Panc1 (cell line): Measurements from ENCODE around the gene IRS1.

Experiments
- POLR2AphosphoS5 ChIP-seq: IDR thresholded peaks from 2 replicates; pipeline ENCODE4 v1.6.1; 2012; ENCODE audit warnings: mild to moderate bottlenecking, low read depth, low read length, moderate library complexity
- SIN3A ChIP-seq: IDR thresholded peaks from 2 replicates; pipeline ENCODE4 v1.6.1; 2012; ENCODE audit warnings: low read depth, mild to moderate bottlenecking, low read length, moderate library complexity, borderline replicate concordance; ENCODE audit not compliant: insufficient read depth
- TF ChIP-seq, protein P1 (sequence below): fragments of 450-650 bp; IDR thresholded peaks from 2 replicates; pipeline ENCODE4 v1.5.1; 2017; ENCODE audit warnings: mild to moderate bottlenecking

DNA sequence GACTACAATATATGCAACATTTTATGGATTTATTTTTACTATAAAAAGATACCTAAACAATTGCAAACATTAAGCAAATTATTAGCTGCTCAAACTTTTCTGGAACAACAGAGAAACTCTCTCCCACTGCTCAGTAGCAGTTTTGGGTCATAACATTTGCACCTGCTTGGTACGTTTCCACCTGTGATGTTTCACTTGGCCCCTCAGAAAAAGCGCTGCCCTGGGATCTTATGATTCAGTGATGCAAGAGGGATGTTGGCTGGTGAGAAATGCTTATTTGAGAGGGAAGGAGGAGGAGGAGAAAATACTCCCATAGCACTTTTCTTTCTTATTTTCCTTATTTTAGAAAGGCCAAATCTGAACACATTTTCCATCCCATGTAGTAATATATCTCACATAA, 9.2 kb downstream of the IRS1 start:
- TF ChIP-seq, protein P1, sequence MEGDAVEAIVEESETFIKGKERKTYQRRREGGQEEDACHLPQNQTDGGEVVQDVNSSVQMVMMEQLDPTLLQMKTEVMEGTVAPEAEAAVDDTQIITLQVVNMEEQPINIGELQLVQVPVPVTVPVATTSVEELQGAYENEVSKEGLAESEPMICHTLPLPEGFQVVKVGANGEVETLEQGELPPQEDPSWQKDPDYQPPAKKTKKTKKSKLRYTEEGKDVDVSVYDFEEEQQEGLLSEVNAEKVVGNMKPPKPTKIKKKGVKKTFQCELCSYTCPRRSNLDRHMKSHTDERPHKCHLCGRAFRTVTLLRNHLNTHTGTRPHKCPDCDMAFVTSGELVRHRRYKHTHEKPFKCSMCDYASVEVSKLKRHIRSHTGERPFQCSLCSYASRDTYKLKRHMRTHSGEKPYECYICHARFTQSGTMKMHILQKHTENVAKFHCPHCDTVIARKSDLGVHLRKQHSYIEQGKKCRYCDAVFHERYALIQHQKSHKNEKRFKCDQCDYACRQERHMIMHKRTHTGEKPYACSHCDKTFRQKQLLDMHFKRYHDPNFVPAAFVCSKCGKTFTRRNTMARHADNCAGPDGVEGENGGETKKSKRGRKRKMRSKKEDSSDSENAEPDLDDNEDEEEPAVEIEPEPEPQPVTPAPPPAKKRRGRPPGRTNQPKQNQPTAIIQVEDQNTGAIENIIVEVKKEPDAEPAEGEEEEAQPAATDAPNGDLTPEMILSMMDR = no peak
- TF ChIP-seq SIN3A (no peak), POLR2AphosphoS5 (no peak)
